ENCODE measurements around the gene TULP4.

Gene TULP4

DNA sequence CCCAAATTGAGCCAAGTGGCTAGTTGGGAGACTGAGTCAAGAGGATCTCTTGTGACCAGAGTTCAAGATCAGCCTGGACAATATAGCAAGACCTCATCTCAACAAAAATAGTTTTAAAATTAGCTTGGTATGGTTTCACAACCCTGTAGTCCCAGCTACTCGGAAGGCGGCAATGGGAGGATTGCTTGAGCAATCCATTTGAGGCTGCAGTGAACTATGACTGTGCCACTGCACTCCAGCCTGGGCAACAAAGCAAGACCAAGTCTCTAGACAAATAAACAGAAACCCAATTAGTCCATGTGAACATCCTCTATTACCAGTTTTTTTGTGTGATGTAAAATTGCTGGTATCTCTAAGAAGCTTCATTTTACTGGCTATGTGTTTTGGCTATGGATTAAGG lies 106.2 kb downstream of the TULP4 start:
- no peak for TF ChIP-seq CEBPB (IDR thresholded peaks at IDR 0.05)
- TF ChIP-seq RAD21 (IDR thresholded peaks at IDR 0.05; ENCODE audit: low read depth): no peak
- no peak for TF ChIP-seq TCF12 (IDR thresholded peaks at IDR 0.05; ENCODE audit: low read depth)
- no peak for TF ChIP-seq MAX (IDR thresholded peaks at IDR 0.05)
- no peak for TF ChIP-seq TEAD4 (IDR thresholded peaks at IDR 0.05)
- TF ChIP-seq EGR1 (IDR thresholded peaks at IDR 0.05): no peak

DNA sequence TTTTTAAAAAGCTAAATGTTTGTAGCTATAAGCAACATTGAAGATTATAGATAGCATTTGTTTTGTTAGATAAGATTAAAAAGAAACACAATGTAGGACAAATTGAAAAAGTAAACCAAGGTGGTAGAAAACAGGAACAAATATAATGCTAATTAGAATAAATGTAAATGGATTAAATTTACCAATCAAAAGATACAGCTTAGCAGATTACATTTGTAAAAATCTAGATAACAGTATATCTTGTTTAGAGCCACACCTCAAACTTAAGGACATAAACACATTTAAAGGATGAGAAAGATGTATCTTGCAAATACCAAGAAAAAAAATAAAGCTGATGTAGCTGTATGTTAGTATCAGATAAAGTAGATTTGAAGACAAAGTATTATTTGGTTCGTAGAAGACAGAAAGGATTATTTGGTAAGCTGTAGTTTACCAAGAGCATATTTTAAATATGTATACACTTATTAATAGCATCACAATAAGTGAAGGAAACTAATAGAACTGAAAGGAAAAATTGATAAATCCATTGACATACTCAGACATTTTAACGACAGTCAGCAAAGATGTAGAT lies 107.2 kb downstream of the TULP4 start:
- TF ChIP-seq TAF1 (IDR thresholded peaks at IDR 0.05; ENCODE audit: low read depth) (no peak), EP300 (IDR thresholded peaks at IDR 0.05; ENCODE audit: borderline replicate concordance) (no peak), MAX (IDR thresholded peaks at IDR 0.05) (no peak), TCF12 (IDR thresholded peaks at IDR 0.05; ENCODE audit: low read depth) (no peak), EGR1 (IDR thresholded peaks at IDR 0.05) (no peak), FOXM1 (IDR thresholded peaks at IDR 0.05; ENCODE audit: borderline replicate concordance, low read depth) (no peak), RAD21 (IDR thresholded peaks at IDR 0.05; ENCODE audit: low read depth) (no peak), NFIC (IDR thresholded peaks at IDR 0.05) (no peak), ZBTB7A (IDR thresholded peaks at IDR 0.05; ENCODE audit: low read depth) (no peak), CREB1 (IDR thresholded peaks at IDR 0.05; ENCODE audit: low read depth) (no peak), REST (IDR thresholded peaks at IDR 0.05; ENCODE audit: low read depth) (no peak), YY1 (IDR thresholded peaks at IDR 0.05; ENCODE audit: low read depth) (no peak), CEBPB (IDR thresholded peaks at IDR 0.05) (no peak), TEAD4 (IDR thresholded peaks at IDR 0.05) (no peak)
- TF ChIP-seq, protein P1, sequence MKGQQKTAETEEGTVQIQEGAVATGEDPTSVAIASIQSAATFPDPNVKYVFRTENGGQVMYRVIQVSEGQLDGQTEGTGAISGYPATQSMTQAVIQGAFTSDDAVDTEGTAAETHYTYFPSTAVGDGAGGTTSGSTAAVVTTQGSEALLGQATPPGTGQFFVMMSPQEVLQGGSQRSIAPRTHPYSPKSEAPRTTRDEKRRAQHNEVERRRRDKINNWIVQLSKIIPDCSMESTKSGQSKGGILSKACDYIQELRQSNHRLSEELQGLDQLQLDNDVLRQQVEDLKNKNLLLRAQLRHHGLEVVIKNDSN (IDR thresholded peaks at IDR 0.05): no peak

GRCh38 chr6:158421381-158421780 lies 109.1 kb downstream of the TULP4 start:
- no peak for TF ChIP-seq EP300 (IDR thresholded peaks at IDR 0.05; ENCODE audit: borderline replicate concordance)
- no peak for TF ChIP-seq YY1 (IDR thresholded peaks at IDR 0.05; ENCODE audit: low read depth)
- TF ChIP-seq TEAD4 (IDR thresholded peaks at IDR 0.05): no peak
- TF ChIP-seq RAD21 (IDR thresholded peaks at IDR 0.05; ENCODE audit: low read depth): no peak
- TF ChIP-seq NFIC (IDR thresholded peaks at IDR 0.05): no peak
- no peak for TF ChIP-seq ZBTB7A (IDR thresholded peaks at IDR 0.05; ENCODE audit: low read depth)
- no peak for TF ChIP-seq TAF1 (IDR thresholded peaks at IDR 0.05; ENCODE audit: low read depth)
- no peak for TF ChIP-seq TCF12 (IDR thresholded peaks at IDR 0.05; ENCODE audit: low read depth)
- TF ChIP-seq CREB1 (IDR thresholded peaks at IDR 0.05; ENCODE audit: low read depth): no peak
- no peak for TF ChIP-seq FOXM1 (IDR thresholded peaks at IDR 0.05; ENCODE audit: borderline replicate concordance, low read depth)

DNA sequence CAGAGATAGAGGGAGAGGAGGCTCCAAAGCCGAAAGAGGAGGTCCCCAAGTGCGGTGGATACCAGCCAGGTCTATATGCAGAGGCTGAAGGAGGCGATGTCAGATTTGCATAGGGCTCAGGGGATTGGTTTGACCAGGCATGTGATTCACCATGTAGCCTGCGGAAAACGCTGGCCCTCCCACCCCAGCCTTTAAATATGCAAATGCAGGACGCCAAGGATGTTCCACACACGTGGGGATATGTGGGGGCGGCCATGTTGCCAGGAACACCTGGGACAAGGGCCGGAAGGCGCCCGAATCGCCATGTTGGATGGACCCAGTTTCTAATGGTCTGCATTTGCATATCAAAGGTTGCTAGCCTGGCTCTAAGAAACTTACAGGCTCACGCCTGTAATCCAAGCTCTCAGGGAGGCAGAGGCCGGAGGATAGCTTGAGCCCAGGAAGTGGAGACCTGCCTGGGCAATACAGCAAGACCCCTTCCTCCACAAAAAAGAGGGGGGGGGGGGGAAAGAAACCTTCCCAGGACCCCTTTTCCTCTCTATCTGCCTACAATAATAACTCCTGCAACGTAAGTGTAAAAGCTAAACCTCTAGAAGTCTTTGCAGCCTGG lies 110.5 kb downstream of the TULP4 start:
- TF ChIP-seq CEBPB (IDR thresholded peaks at IDR 0.05) (no peak), CREB1 (IDR thresholded peaks at IDR 0.05; ENCODE audit: low read depth) (no peak), YY1 (IDR thresholded peaks at IDR 0.05; ENCODE audit: low read depth) (no peak), REST (IDR thresholded peaks at IDR 0.05; ENCODE audit: low read depth) (no peak), ZBTB7A (IDR thresholded peaks at IDR 0.05; ENCODE audit: low read depth) (no peak), NFIC (IDR thresholded peaks at IDR 0.05) (no peak), TEAD4 (IDR thresholded peaks at IDR 0.05) (no peak)
- TF ChIP-seq, protein P1 (IDR thresholded peaks at IDR 0.05): no peak

DNA sequence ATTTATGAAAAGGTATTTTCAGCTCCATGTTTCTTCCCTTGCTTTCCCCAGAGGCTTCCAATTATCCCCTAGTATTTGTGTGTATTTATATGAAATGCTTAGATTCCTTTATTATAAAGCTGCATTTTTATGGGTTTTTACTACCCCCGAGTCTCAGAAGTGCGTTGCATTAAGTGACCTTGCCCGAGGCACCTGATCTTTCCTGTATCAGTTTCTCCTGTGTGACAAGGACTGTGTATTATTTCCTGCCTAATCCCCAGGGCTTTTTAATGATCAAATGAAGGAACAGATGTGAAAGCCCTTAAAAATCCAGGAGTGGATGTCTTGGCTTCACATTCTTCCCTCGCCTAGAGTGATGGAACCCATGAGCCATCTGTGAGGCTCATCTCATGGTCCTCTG lies 118.8 kb downstream of the TULP4 start:
- TF ChIP-seq, protein P1 (IDR thresholded peaks at IDR 0.05): no peak
- TF ChIP-seq YY1 (IDR thresholded peaks at IDR 0.05; ENCODE audit: low read depth) (no peak), TEAD4 (IDR thresholded peaks at IDR 0.05) (no peak), CEBPB (IDR thresholded peaks at IDR 0.05) (no peak), MAX (IDR thresholded peaks at IDR 0.05) (no peak), CREB1 (IDR thresholded peaks at IDR 0.05; ENCODE audit: low read depth) (no peak), EP300 (IDR thresholded peaks at IDR 0.05; ENCODE audit: borderline replicate concordance) (no peak), FOXM1 (IDR thresholded peaks at IDR 0.05; ENCODE audit: borderline replicate concordance, low read depth) (no peak), REST (IDR thresholded peaks at IDR 0.05; ENCODE audit: low read depth) (no peak), TAF1 (IDR thresholded peaks at IDR 0.05; ENCODE audit: low read depth) (no peak)
